T-cell (primary cell): Measurements from ENCODE around the gene FIGNL2. TPM values are rescaled to one million over a fixed set of nuclear protein-coding genes. Genes with fewer than 3 reads are reported as not detected.
"Not testable (repeated sequence)": the region's sequence is repeated elsewhere in the genome, so short reads cannot be mapped to it uniquely, and the experiment has no call there.

Experiments used
- ATAC-seq, 4 experiments: fragments of 200-7000 bp in 3 of 4; fragments of 150-1000 bp in 1 of 4; cut with Tn5 transposase; replicated peaks in 1 of 4; 1 replicate in 3 of 4; 2 replicates in 1 of 4; pipeline ENCODE4 v1.10.0; 2021; ENCODE audit warnings: moderate library complexity in 3 of 4, mild to moderate bottlenecking in 2 of 4, moderate number of reproducible peaks in 1 of 4
- CTCF ChIA-PET, 2 donors: fragments of 300-600 bp; sonication (Branson Sonifier 250); formaldehyde crosslinking; loops; one replicate each; lab custom pipeline; 2022; ENCODE audit warnings: antibody characterized with exemption in 2 of 2; lab: Charles Lee
- POLR2A ChIA-PET, 2 donors: fragments of 300-600 bp; sonication (Branson Sonifier 250); formaldehyde crosslinking; loops; one replicate each; lab custom pipeline; 2022; ENCODE audit warnings: antibody characterized with exemption in 2 of 2; lab: Charles Lee
- DNase-seq, 35 experiments: peaks; one replicate each; pipeline versions ENCODE4 v3.0.0 to v3.0.0-alpha.2; 2013 to 2023
- H3K27ac ChIP-seq: one replicate; pipeline ENCODE4 v1.5.1; 2013; ENCODE audit warnings: low read length
- H3K27me3 ChIP-seq, 2 experiments: replicated peaks in 1 of 2; 1 replicate in 1 of 2; 2 replicates in 1 of 2; pipeline versions ENCODE4 v1.6.1 to v1.7.0; 2013; ENCODE audit warnings: low read length in 1 of 2, mixed read lengths in 1 of 2; ENCODE audit not compliant: control insufficient read depth in 2 of 2, insufficient read depth in 2 of 2; ENCODE audit errors: extremely low read depth in 1 of 2
- H3K36me3 ChIP-seq, 2 donors: 1 replicate in 1 of 2; 2 replicates in 1 of 2; pipeline versions ENCODE4 v1.6.1 to v1.7.0; 2013; ENCODE audit warnings: low read length in 1 of 2; ENCODE audit not compliant: control insufficient read depth in 2 of 2, insufficient read depth in 1 of 2; ENCODE audit errors: extremely low read depth in 1 of 2
- H3K4me1 ChIP-seq, 2 experiments: 1 replicate in 1 of 2; 2 replicates in 1 of 2; pipeline versions ENCODE4 v1.6.1 to v1.7.0; 2013; ENCODE audit warnings: low read length in 2 of 2, mixed read lengths in 1 of 2; ENCODE audit not compliant: insufficient read depth in 2 of 2, control insufficient read depth in 1 of 2; ENCODE audit errors: extremely low read depth in 1 of 2
- H3K4me3 ChIP-seq, 2 donors: 1 replicate in 1 of 2; 2 replicates in 1 of 2; pipeline versions ENCODE4 v1.5.1 to v1.7.0; 2013; ENCODE audit warnings: mild to moderate bottlenecking in 2 of 2, low read length in 1 of 2, moderate library complexity in 1 of 2; ENCODE audit not compliant: control insufficient read depth in 1 of 2; ENCODE audit errors: extremely low read depth in 1 of 2
- H3K9me3 ChIP-seq: 2 replicates; pipeline ENCODE4 v1.7.0; 2013
- H3K27ac Mint-ChIP-seq, 2 donors: one replicate each; pipeline ENCODE4 v1.8.0; 2020 to 2021; ENCODE audit warnings: mild to moderate bottlenecking in 2 of 2, mixed read lengths in 2 of 2
- H3K27me3 Mint-ChIP-seq, 2 donors: one replicate each; pipeline ENCODE4 v1.8.0; 2021 to 2022; ENCODE audit warnings: mixed read lengths in 2 of 2
- H3K36me3 Mint-ChIP-seq: one replicate; pipeline ENCODE4 v1.8.0; 2021; ENCODE audit warnings: mixed read lengths
- H3K4me1 Mint-ChIP-seq, 3 donors: one replicate each; pipeline ENCODE4 v1.8.0; 2020 to 2022; ENCODE audit warnings: mixed read lengths in 3 of 3, mild to moderate bottlenecking in 1 of 3
- H3K4me3 Mint-ChIP-seq, 3 donors: one replicate each; pipeline ENCODE4 v1.8.0; 2020 to 2022; ENCODE audit warnings: mild to moderate bottlenecking in 3 of 3, mixed read lengths in 3 of 3, moderate library complexity in 3 of 3
- H3K9me3 Mint-ChIP-seq, 3 donors: one replicate each; pipeline ENCODE4 v1.8.0; 2020 to 2022; ENCODE audit warnings: mixed read lengths in 3 of 3
- WGBS: methylation state at CpG from one replicate; pipeline ENCODE4 v1.1.5; 2013; ENCODE audit warnings: missing lambda C conversion rate; ENCODE audit not compliant: insufficient coverage; 5-methylcytosine and 5-hydroxymethylcytosine counted together
- total RNA-seq, 35 experiments: library from RNA in 6 of 35; stranded (reverse) in 6 of 35; fragments of 120-200 nt in 1 of 35; gene quantifications; one replicate each; pipeline versions ENCODE4 v1.2.1 to v1.2.4 and lab custom pipeline; 2013 to 2026

Gene FIGNL2
- total RNA-seq, 5 donors from 2014 or later (not counting 1 experiment from before 2014, with no cell fraction given): 1.3 to 2.0 (median 1.6) TPM

DNA sequence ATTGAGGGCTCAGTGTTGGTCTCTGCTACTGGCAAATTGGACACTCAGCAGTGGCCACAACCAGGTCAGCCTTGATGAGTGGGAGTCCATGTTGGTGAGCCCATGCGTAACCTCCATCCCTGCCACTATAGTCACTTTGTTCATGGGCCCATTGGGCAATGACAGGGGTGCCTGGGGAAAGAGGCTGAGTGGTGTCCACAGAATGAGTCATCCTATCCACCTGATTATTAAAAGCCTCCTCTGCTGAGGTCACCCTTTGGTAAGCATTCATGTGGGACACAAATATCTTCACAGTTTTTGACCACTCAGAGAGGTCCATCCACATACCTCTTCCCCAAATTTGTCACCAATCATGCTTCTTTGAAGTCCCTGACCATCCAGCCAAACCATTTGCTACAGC, 50.0 kb downstream of the FIGNL2 start:
- Histone ChIP-seq H3K9me3 (no peaks in the 10 kb centered on the region), H3K4me1 (no peaks in the 10 kb centered on the region), H3K27me3 (no peaks in the 10 kb centered on the region), H3K36me3 (no peaks in the 10 kb centered on the region), H3K4me3 (no peak overlapping the region), H3K27ac (no peak overlapping the region)
- Mint-ChIP-seq H3K4me1 (no peaks in the 10 kb centered on the region), H3K9me3 (no peaks in the 10 kb centered on the region), H3K27me3 (no peaks in the 10 kb centered on the region), H3K36me3 (no peaks in the 10 kb centered on the region), H3K4me3 (no peak overlapping the region), H3K27ac (no peak overlapping the region)
- no peak for DNase-seq
- ATAC-seq: no peak
- POLR2A ChIA-PET: no interaction called here
- WGBS: no CpG with 5 or more reads among the region's 1 CpG
- CTCF ChIA-PET: no interaction called here

DNA sequence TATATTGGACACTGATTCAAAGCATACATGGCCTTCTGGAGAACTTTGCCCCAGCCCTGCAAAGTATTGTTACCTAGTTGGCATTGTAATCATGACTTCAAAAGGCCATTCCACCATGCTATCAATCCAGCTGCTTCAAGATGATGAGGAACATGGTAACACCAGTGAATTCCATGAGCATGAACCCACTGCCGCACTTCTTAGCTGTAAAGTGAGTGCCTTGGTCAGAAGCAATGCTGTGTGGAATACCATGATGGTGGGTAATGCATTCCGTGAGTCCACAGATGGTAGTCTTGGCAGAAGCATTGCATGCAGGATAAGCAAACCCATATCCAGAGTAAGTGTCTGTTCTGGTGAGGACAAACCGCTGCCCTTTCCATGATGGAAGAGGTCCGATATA, 50.5 kb downstream of the FIGNL2 start:
- WGBS: 100% methylated on average over 1 of the region's 4 CpGs
- H3K9me3 ChIP-seq, H3K4me1 Mint-ChIP-seq, H3K27ac ChIP-seq, POLR2A ChIA-PET, H3K4me3 Mint-ChIP-seq, H3K27me3 ChIP-seq, H3K36me3 ChIP-seq, H3K4me1 ChIP-seq, ATAC-seq, H3K9me3 Mint-ChIP-seq, H3K4me3 ChIP-seq, H3K36me3 Mint-ChIP-seq, CTCF ChIA-PET, H3K27me3 Mint-ChIP-seq, DNase-seq, H3K27ac Mint-ChIP-seq: not testable (repeated sequence)

DNA sequence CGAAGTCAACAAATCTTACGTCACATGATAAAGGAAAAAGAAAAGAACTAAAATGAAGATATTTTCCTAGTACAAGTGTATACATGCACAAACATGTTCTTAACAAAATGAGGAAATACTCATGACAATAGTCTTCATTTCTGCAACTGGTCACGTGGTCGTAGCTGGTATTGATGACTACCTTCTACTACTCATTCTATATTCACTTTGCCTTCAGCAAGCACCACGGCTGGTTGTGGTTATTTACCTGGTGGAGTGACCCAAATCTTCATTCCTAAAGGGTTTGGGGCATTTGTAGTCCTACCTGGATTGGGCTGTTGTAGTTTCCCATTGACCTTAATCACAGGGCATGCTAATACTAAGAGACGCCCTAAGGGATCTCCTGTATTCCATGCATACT, 51.2 kb downstream of the FIGNL2 start:
- no peak for ATAC-seq
- Histone ChIP-seq H3K27me3 (no peaks in the 10 kb centered on the region), H3K4me3 (no peak overlapping the region), H3K9me3 (no peaks in the 10 kb centered on the region), H3K27ac (no peak overlapping the region), H3K36me3 (no peaks in the 10 kb centered on the region), H3K4me1 (no peaks in the 10 kb centered on the region)
- ChIA-PET CTCF (no interaction called here), POLR2A (no interaction called here)
- Mint-ChIP-seq H3K27me3 (no peaks in the 10 kb centered on the region), H3K9me3 (no peaks in the 10 kb centered on the region), H3K27ac (no peak overlapping the region), H3K36me3 (no peaks in the 10 kb centered on the region), H3K4me3 (no peak overlapping the region), H3K4me1 (no peaks in the 10 kb centered on the region)
- no CpG with 5 or more reads among the region's 6 CpGs for WGBS
- no peak for DNase-seq

DNA sequence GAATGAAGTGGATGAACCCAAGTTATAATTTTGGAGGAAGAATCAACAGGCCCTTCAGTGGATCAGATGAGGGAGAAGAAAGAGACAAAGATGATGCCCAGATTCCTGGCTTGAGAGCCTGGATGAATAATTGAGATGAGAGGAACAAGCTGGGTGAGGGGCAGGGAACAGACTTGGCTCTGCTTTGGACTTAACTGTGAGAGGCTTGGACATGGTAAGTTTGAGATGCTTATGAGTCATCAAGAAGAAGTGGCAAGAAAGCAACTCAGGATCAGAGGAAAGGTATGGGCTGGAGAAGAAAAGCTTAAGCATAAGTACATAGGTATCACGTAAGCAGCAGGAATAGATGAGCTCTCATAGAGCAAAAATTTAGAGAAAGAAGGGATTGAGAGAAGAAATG, 55.3 kb downstream of the FIGNL2 start:
- no peaks in the 10 kb centered on the region for H3K27me3 Mint-ChIP-seq
- Histone ChIP-seq H3K27ac (no peak overlapping the region), H3K4me3 (no peak overlapping the region), H3K27me3 (no peaks in the 10 kb centered on the region), H3K4me1 (no peaks in the 10 kb centered on the region), H3K9me3 (no peaks in the 10 kb centered on the region), H3K36me3 (no peaks in the 10 kb centered on the region)
- H3K4me1 Mint-ChIP-seq: no peaks in the 10 kb centered on the region
- H3K36me3 Mint-ChIP-seq: no peaks in the 10 kb centered on the region
- no peak overlapping the region for H3K27ac Mint-ChIP-seq
- POLR2A ChIA-PET: no interaction called here
- DNase-seq (no peak), ATAC-seq (no peak)
- 93% methylated on average over 1 of the region's 1 CpG for WGBS
- H3K9me3 Mint-ChIP-seq: no peaks in the 10 kb centered on the region
- H3K4me3 Mint-ChIP-seq: no peak overlapping the region
- CTCF ChIA-PET: no interaction called here

DNA sequence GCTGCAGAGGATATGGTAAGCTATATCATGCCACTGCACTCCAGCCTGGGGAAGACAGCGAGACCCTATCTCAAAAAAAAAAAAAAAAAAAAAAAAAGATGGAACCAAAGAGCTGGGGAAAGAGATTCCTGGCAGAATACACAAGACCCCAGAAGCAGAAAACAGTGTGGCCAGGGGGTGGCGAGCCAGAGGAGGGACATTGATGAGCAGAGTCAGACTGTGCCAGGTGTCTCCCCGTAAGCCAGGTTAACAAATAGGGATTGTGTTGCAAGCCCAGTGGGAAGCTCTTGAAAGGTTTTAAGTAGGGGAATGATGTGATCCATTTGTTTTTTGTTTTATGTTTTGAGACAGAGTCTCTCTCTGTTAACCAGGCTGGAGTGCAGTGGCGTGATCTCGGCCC, 56.1 kb downstream of the FIGNL2 start:
- Mint-ChIP-seq H3K27ac (no peak overlapping the region), H3K27me3 (no peaks in the 10 kb centered on the region), H3K36me3 (no peaks in the 10 kb centered on the region), H3K4me1 (no peaks in the 10 kb centered on the region), H3K4me3 (no peak overlapping the region), H3K9me3 (no peaks in the 10 kb centered on the region)
- H3K4me3 ChIP-seq: no peak overlapping the region
- WGBS: 89% methylated on average over 2 of the region's 5 CpGs
- H3K9me3 ChIP-seq: no peaks in the 10 kb centered on the region
- no peak for ATAC-seq
- H3K27ac ChIP-seq: no peak overlapping the region
- H3K36me3 ChIP-seq: no peaks in the 10 kb centered on the region
- CTCF ChIA-PET: interaction anchor here in 1 of 2 donors (0.6 kb wide), 2 partner anchors 11 to 169 kb away, joined by 3 to 4 read pairs; no protein-coding TSS in a partner anchor
- DNase-seq: no peak
- POLR2A ChIA-PET: interaction anchor here (0.6 kb wide), 2 partner anchors 15 to 119 kb away, joined by 6 to 12 read pairs; no protein-coding TSS in a partner anchor
- no peaks in the 10 kb centered on the region for H3K4me1 ChIP-seq
- H3K27me3 ChIP-seq: no peaks in the 10 kb centered on the region

DNA sequence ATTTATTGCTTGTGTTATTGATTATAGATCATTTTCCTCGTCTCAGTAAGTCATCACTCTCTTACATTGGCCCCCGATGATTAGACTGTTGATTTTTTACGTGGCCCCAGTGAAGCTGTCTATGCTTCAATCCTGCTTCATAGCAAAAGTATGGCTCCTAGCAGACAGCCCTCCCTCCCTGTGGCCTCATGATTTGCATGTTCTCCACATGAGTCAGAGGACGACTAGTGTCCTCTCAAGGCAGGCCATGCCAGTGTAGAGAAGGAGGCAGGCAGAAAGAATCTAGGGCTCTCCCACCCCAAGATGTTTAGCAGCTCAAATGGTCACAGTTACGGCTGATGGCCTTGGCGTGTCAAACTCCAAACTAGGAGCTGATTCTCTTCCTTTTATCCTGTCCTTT, 59.6 kb downstream of the FIGNL2 start:
- POLR2A ChIA-PET: no interaction called here
- ATAC-seq (no peak), DNase-seq (no peak)
- Mint-ChIP-seq H3K27ac (no peak overlapping the region), H3K36me3 (no peaks in the 10 kb centered on the region), H3K4me3 (no peak overlapping the region), H3K9me3 (no peaks in the 10 kb centered on the region), H3K4me1 (peaks cover 3 to 12% (median 6%) of the 10 kb centered on the region in 3 donors), H3K27me3 (no peaks in the 10 kb centered on the region)
- CTCF ChIA-PET: no interaction called here
- Histone ChIP-seq H3K4me1 (peaks cover 0 to 5% of the 10 kb centered on the region in 2 experiments), H3K4me3 (no peak overlapping the region), H3K36me3 (no peaks in the 10 kb centered on the region), H3K27ac (no peak overlapping the region), H3K9me3 (no peaks in the 10 kb centered on the region), H3K27me3 (no peaks in the 10 kb centered on the region)
- WGBS: 96% methylated on average over 4 of the region's 6 CpGs

DNA sequence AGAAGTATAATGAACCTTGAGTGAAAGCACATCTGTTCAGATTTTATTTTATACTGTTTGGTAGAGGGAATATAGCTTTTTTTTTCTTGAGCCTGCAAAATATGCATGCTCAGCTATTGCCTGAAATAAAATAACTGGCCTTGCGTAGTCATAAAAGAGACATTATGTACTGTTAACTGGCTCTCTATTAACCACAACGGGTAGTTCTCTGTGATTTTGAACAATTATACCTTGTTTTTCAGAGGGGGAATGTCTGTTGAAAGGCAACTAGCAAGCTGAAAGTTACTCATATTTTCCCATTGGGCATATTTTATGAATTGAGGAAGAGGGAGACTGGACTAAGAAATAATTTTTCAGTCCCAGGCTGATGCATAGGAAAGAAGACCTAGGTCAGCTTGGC, 62.6 kb downstream of the FIGNL2 start:
- no peak overlapping the region for H3K27ac Mint-ChIP-seq
- no peaks in the 10 kb centered on the region for H3K27me3 Mint-ChIP-seq
- ChIA-PET POLR2A (no interaction called here), CTCF (interaction anchor here (0.6 to 0.8 kb wide), 2 partner anchors 430 to 1934 kb away, joined by 3 to 4 read pairs; no protein-coding TSS in a partner anchor)
- ATAC-seq: no peak
- H3K9me3 Mint-ChIP-seq: no peaks in the 10 kb centered on the region
- H3K4me1 Mint-ChIP-seq: peaks cover 3 to 13% (median 6%) of the 10 kb centered on the region in 3 donors
- H3K4me1 ChIP-seq: peaks cover 1 to 8% of the 10 kb centered on the region in 2 experiments
- H3K36me3 ChIP-seq: no peaks in the 10 kb centered on the region
- no peak overlapping the region for H3K27ac ChIP-seq
- H3K36me3 Mint-ChIP-seq: no peaks in the 10 kb centered on the region
- WGBS: no CpG with 5 or more reads among the region's 2 CpGs
- H3K27me3 ChIP-seq: no peaks in the 10 kb centered on the region
- no peaks in the 10 kb centered on the region for H3K9me3 ChIP-seq
- H3K4me3 ChIP-seq: no peak overlapping the region
- DNase-seq: no peak
- H3K4me3 Mint-ChIP-seq: no peak overlapping the region
